Skeletal muscle satellite cell (primary cell): Measurements from ENCODE around the gene ARMC5.
A peak's percentile ranks its signal among the peaks of the same experiment; 100 is the strongest.

Experiments used
- H3K27me3 ChIP-seq: 2 replicates; pipeline ENCODE4 v1.7.0; 2013; ENCODE audit warnings: low read length; ENCODE audit not compliant: control insufficient read depth, insufficient read depth
- H3K36me3 ChIP-seq: 2 replicates; pipeline ENCODE4 v1.7.0; 2013; ENCODE audit warnings: mild to moderate bottlenecking, control low read depth, low read length; ENCODE audit not compliant: insufficient read depth
- H3K4me1 ChIP-seq: 2 replicates; pipeline ENCODE4 v1.7.0; 2013; ENCODE audit warnings: low read length; ENCODE audit not compliant: control insufficient read depth, insufficient read depth
- H3K4me2 ChIP-seq: 2 replicates; pipeline ENCODE4 v1.7.0; 2013; ENCODE audit warnings: mild to moderate bottlenecking, low read length
- H3K4me3 ChIP-seq: 2 replicates; pipeline ENCODE4 v1.7.0; 2013; ENCODE audit warnings: low read length
- H3K9ac ChIP-seq: 2 replicates; pipeline ENCODE4 v1.7.0; 2013; ENCODE audit warnings: mild to moderate bottlenecking, low read depth, low read length, moderate library complexity
- H3K9me3 ChIP-seq: replicated peaks from 2 replicates; pipeline ENCODE4 v1.7.0; 2013; ENCODE audit warnings: mild to moderate bottlenecking, control low read depth, low read length

ARMC5 gene

GRCh38 chr16:31455601-31456314 lies 3.5 kb upstream of the ARMC5 start:
- H3K4me1 ChIP-seq: peaks cover 65% of the 10 kb centered on the region

GRCh38 chr16:31456988-31457360 lies 2.3 kb upstream of the ARMC5 start:
- no peaks in the 10 kb centered on the region for H3K9me3 ChIP-seq
- H3K9ac ChIP-seq: no peak overlapping the region
- no peaks in the 10 kb centered on the region for H3K27me3 ChIP-seq
- peaks cover 9% of the 10 kb centered on the region for H3K36me3 ChIP-seq
- no peak overlapping the region for H3K4me3 ChIP-seq
- peak overlapping the region; percentile 99 for H3K4me2 ChIP-seq
- H3K4me1 ChIP-seq: peaks cover 60% of the 10 kb centered on the region

More at GRCh38 chr16:31455601-31456314, 3.5 kb upstream of the ARMC5 start:
- Histone ChIP-seq H3K27me3 (no peaks in the 10 kb centered on the region), H3K4me3 (no peak overlapping the region), H3K4me2 (peak overlapping the region; percentile 48), H3K9me3 (no peaks in the 10 kb centered on the region), H3K36me3 (peaks cover 7% of the 10 kb centered on the region), H3K9ac (no peak overlapping the region)

GRCh38 chr16:31458073-31458843 lies 1.0 kb upstream of the ARMC5 start:
- Histone ChIP-seq H3K4me2 (peak overlapping the region; percentile 99), H3K4me3 (peak overlapping the region; percentile 85), H3K9ac (peak overlapping the region; percentile 98), H3K27me3 (no peaks in the 10 kb centered on the region), H3K36me3 (peaks cover 20% of the 10 kb centered on the region), H3K9me3 (no peaks in the 10 kb centered on the region), H3K4me1 (peaks cover 48% of the 10 kb centered on the region)

GRCh38 chr16:31459687-31460581 lies 633 bp downstream of the ARMC5 start:
- Histone ChIP-seq H3K4me3 (peak overlapping the region; percentile 85), H3K36me3 (peaks cover 35% of the 10 kb centered on the region), H3K4me1 (peaks cover 34% of the 10 kb centered on the region), H3K4me2 (peak overlapping the region; percentile 99), H3K9me3 (no peaks in the 10 kb centered on the region), H3K27me3 (no peaks in the 10 kb centered on the region), H3K9ac (peak overlapping the region; percentile 98)

- no peaks in the 10 kb centered on the region for H3K27me3 ChIP-seq
- H3K4me1 ChIP-seq: peaks cover 28% of the 10 kb centered on the region
- no peaks in the 10 kb centered on the region for H3K9me3 ChIP-seq
- peak overlapping the region; percentile 71 for H3K4me3 ChIP-seq
- peaks cover 35% of the 10 kb centered on the region for H3K36me3 ChIP-seq
- H3K9ac ChIP-seq: peak overlapping the region; percentile 73
- H3K4me2 ChIP-seq: peak overlapping the region; percentile 93
Observed at GRCh38 chr16:31460582-31461002, 1.3 kb downstream of the ARMC5 start.

- H3K36me3 ChIP-seq: peaks cover 37% of the 10 kb centered on the region
- H3K9me3 ChIP-seq: no peaks in the 10 kb centered on the region
Observed at GRCh38 chr16:31461201-31461920, 2.1 kb downstream of the ARMC5 start.

GRCh38 chr16:31461921-31462804 lies 2.9 kb downstream of the ARMC5 start:
- peaks cover 42% of the 10 kb centered on the region for H3K36me3 ChIP-seq
- H3K9ac ChIP-seq: no peak overlapping the region
- H3K4me1 ChIP-seq: peaks cover 16% of the 10 kb centered on the region
- H3K27me3 ChIP-seq: no peaks in the 10 kb centered on the region
- H3K4me3 ChIP-seq: no peak overlapping the region
- H3K4me2 ChIP-seq: no peak overlapping the region
- no peaks in the 10 kb centered on the region for H3K9me3 ChIP-seq

More at GRCh38 chr16:31461201-31461920, 2.1 kb downstream of the ARMC5 start:
- Histone ChIP-seq H3K4me2 (no peak overlapping the region), H3K9ac (peak overlapping the region; percentile 14), H3K4me1 (peaks cover 23% of the 10 kb centered on the region), H3K27me3 (no peaks in the 10 kb centered on the region), H3K4me3 (no peak overlapping the region)

GRCh38 chr16:31464348-31464769 lies 5.1 kb downstream of the ARMC5 start:
- Histone ChIP-seq H3K9ac (no peak overlapping the region), H3K9me3 (no peaks in the 10 kb centered on the region), H3K4me2 (no peak overlapping the region), H3K27me3 (no peaks in the 10 kb centered on the region), H3K36me3 (peaks cover 42% of the 10 kb centered on the region), H3K4me1 (peaks cover 6% of the 10 kb centered on the region), H3K4me3 (no peak overlapping the region)

GRCh38 chr16:31464781-31465260 lies 5.5 kb downstream of the ARMC5 start:
- no peak overlapping the region for H3K9ac ChIP-seq
- H3K27me3 ChIP-seq: no peaks in the 10 kb centered on the region
- peaks cover 6% of the 10 kb centered on the region for H3K4me1 ChIP-seq
- H3K4me2 ChIP-seq: no peak overlapping the region
- peaks cover 42% of the 10 kb centered on the region for H3K36me3 ChIP-seq
- H3K4me3 ChIP-seq: no peak overlapping the region
- no peaks in the 10 kb centered on the region for H3K9me3 ChIP-seq

- H3K9me3 ChIP-seq: no peaks in the 10 kb centered on the region
- no peak overlapping the region for H3K4me3 ChIP-seq
- peaks cover 3% of the 10 kb centered on the region for H3K4me1 ChIP-seq
- H3K4me2 ChIP-seq: no peak overlapping the region
- no peaks in the 10 kb centered on the region for H3K27me3 ChIP-seq
- H3K36me3 ChIP-seq: peaks cover 42% of the 10 kb centered on the region
- H3K9ac ChIP-seq: no peak overlapping the region
Observed at GRCh38 chr16:31465788-31466370, 6.6 kb downstream of the ARMC5 start.
